RWPE2 (cell line): ENCODE data around the gene FRMPD4.

Experiments used
- ATAC-seq: fragments of 200-7000 bp; cut with Tn5 transposase; 3 replicates; pipeline ENCODE4 v1.9.1; 2021; ENCODE audit warnings: low read depth
- DNase-seq: peaks from one replicate; pipeline ENCODE4 v3.0.0-alpha.2; 2020; ENCODE audit warnings: low spot score
- H3K27ac ChIP-seq: fragments of 450-650 bp; 2 replicates; pipeline ENCODE4 v1.5.1; 2017; ENCODE audit warnings: mild to moderate bottlenecking; ENCODE audit not compliant: poor library complexity, severe bottlenecking
- H3K27me3 ChIP-seq: fragments of 250-450 bp; sonication (Bioruptor Pico); 2 replicates; pipeline ENCODE4 v1.5.1; 2021; ENCODE audit warnings: mild to moderate bottlenecking, moderate library complexity; ENCODE audit not compliant: insufficient read depth, poor library complexity, severe bottlenecking
- H3K36me3 ChIP-seq: fragments of 250-450 bp; sonication (Bioruptor Pico); 2 replicates; pipeline ENCODE4 v1.5.1; 2020; ENCODE audit warnings: low read depth, mild to moderate bottlenecking, moderate library complexity
- H3K4me1 ChIP-seq: fragments of 250-450 bp; sonication (Bioruptor Pico); 2 replicates; pipeline ENCODE4 v1.5.1; 2021; ENCODE audit warnings: mild to moderate bottlenecking, moderate library complexity; ENCODE audit not compliant: insufficient read depth, poor library complexity, severe bottlenecking
- H3K4me3 ChIP-seq: fragments of 250-450 bp; sonication (Bioruptor Pico); 2 replicates; pipeline ENCODE4 v1.5.1; 2021; ENCODE audit warnings: mild to moderate bottlenecking, moderate library complexity; ENCODE audit not compliant: severe bottlenecking
- H3K9me3 ChIP-seq: fragments of 250-450 bp; sonication (Bioruptor Pico); 2 replicates; pipeline ENCODE4 v1.5.1; 2021; ENCODE audit warnings: mild to moderate bottlenecking, moderate library complexity; ENCODE audit not compliant: severe bottlenecking
- CTCF ChIP-seq: fragments of 450-650 bp; IDR thresholded peaks from one replicate; pipeline ENCODE4 v1.5.1; 2017; ENCODE audit warnings: mild to moderate bottlenecking, moderate library complexity; ENCODE audit not compliant: poor library complexity, severe bottlenecking

FRMPD4 gene

DNA sequence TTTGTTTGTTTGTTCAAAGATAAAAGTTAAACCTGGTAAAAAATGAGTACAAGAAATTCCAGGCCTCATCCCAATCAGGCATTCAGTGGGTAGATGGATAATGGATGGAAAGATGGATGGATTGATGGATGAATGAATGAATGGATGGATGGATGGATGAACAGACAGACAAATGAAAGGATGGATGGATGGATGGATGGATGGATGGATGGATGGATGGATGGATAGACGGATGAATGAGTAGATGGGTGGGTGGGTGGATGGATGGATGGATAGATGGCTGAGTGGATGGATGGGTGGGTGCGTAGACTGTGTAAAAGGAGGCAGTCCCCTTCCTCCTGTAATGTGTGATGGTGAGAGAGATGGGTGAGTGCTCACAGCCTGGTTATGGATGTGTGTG lies 206.7 kb downstream of the FRMPD4 start:
- Histone ChIP-seq H3K27me3 (no peaks in the 10 kb centered on the region), H3K36me3 (no peaks in the 10 kb centered on the region), H3K27ac (no peak overlapping the region), H3K9me3 (no peaks in the 10 kb centered on the region), H3K4me3 (no peak overlapping the region), H3K4me1 (no peaks in the 10 kb centered on the region)
- TF ChIP-seq CTCF: no peak
- ATAC-seq: no peak
- DNase-seq: no peak

GRCh38 chrX:12349201-12349600 lies 210.9 kb downstream of the FRMPD4 start:
- Histone ChIP-seq H3K36me3 (no peaks in the 10 kb centered on the region), H3K9me3 (no peaks in the 10 kb centered on the region), H3K27ac (no peak overlapping the region), H3K4me1 (no peaks in the 10 kb centered on the region), H3K27me3 (no peaks in the 10 kb centered on the region), H3K4me3 (no peak overlapping the region)
- ATAC-seq (no peak), DNase-seq (no peak)
- TF ChIP-seq CTCF: no peak

DNA sequence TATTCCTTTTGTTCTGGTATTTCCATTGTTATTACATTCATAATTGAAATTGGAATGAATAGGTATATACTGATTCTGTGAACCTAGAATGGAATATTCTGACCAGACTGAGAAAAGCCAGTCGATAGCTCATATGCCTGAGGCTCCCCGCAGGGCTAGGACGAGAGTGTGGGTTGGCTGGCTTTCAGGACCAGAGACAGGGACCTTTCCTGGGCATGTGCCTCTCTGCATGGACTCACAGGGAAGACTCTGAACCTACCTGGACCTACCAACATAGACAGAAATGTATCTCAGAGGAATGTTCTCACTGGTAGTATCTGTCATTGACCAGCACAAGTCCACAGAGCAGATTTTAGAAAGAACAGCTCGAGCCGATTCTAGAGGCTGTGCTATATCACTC lies 214.6 kb downstream of the FRMPD4 start:
- H3K4me1 ChIP-seq: no peaks in the 10 kb centered on the region
- no peak overlapping the region for H3K4me3 ChIP-seq
- no peaks in the 10 kb centered on the region for H3K36me3 ChIP-seq
- no peak overlapping the region for H3K27ac ChIP-seq
- TF ChIP-seq CTCF: no peak
- ATAC-seq (no peak), DNase-seq (no peak)
- no peaks in the 10 kb centered on the region for H3K9me3 ChIP-seq
- H3K27me3 ChIP-seq: no peaks in the 10 kb centered on the region

DNA sequence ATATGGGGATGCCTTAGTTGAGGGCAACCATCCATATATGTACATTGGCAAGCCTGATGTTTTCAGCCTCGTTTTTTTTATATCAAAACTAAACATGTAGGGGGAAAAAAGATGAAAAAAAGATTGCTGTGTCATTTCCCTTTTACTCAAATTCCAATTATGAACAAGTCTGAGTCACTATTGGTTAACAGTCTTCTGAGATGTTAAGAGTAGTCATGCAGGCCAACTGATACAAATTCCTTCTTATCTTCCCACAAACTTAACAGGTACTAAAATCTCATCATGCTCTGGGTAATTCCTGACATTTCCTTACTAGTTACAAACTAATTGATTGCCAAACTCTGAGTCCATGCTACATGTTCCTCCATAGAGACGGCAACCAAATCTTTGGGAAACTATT lies 222.1 kb downstream of the FRMPD4 start:
- Histone ChIP-seq H3K4me3 (no peak overlapping the region), H3K27me3 (no peaks in the 10 kb centered on the region), H3K9me3 (no peaks in the 10 kb centered on the region), H3K4me1 (peaks cover 14% of the 10 kb centered on the region), H3K36me3 (no peaks in the 10 kb centered on the region), H3K27ac (peak overlapping the region; percentile 80)
- DNase-seq (no peak), ATAC-seq (peak; percentile 79)
- no peak for TF ChIP-seq CTCF

DNA sequence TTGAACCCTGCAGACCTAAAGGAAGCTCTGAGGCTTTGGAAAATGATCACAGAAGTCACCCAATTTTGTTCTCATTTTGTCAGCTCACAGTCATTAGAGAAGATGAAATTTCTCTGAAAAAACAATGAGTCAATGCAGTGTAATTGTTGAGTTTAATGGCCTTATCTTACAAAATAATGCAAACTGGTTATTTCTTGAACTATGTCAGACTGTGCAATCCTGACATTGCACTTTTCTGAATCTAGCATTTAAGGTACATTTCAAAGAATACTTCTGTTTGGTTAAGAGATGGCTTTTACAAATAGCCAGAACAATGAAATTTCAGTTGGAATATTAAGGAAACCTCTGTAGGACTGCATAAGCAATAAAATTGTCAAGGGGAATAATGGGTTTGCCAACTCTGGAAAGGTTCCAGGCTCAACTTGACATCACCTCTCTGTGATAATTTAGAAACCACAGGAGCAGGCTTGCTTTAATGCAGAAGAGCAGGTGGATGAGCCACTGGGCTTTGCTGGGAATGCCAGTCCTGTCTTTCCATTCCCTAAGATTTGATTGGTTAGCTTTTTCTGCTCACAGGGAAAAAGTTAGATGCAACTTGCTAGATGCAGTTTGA lies 222.8 kb downstream of the FRMPD4 start:
- peak overlapping the region; percentile 80 for H3K27ac ChIP-seq
- no peak for TF ChIP-seq CTCF
- peaks cover 14% of the 10 kb centered on the region for H3K4me1 ChIP-seq
- DNase-seq (no peak), ATAC-seq (peak; percentile 63)
- no peaks in the 10 kb centered on the region for H3K9me3 ChIP-seq
- H3K4me3 ChIP-seq: no peak overlapping the region
- H3K27me3 ChIP-seq: no peaks in the 10 kb centered on the region
- no peaks in the 10 kb centered on the region for H3K36me3 ChIP-seq
